Activated CD8-positive, alpha-beta memory T cell treated with anti-CD3 and anti-CD28 coated beads, Interleukin-2, amount 50 U/mL, for 1 hour (primary cell): ENCODE measurements around the gene ZNF526.
"Not testable (repeated sequence)": the region's sequence is repeated elsewhere in the genome, so short reads cannot be mapped to it uniquely, and the experiment has no call there.

Source experiments
- DNase-seq: peaks from one replicate; pipeline ENCODE4 v3.0.0-alpha.2; 2020; ENCODE audit errors: extremely low read depth

ZNF526 gene

GRCh38 chr19:42246922-42247639 lies 27.0 kb downstream of the ZNF526 start:
- no peak for DNase-seq

- DNase-seq, result no peak
Measured at GRCh38 chr19:42247640-42248199, 27.6 kb downstream of the ZNF526 start.

DNA sequence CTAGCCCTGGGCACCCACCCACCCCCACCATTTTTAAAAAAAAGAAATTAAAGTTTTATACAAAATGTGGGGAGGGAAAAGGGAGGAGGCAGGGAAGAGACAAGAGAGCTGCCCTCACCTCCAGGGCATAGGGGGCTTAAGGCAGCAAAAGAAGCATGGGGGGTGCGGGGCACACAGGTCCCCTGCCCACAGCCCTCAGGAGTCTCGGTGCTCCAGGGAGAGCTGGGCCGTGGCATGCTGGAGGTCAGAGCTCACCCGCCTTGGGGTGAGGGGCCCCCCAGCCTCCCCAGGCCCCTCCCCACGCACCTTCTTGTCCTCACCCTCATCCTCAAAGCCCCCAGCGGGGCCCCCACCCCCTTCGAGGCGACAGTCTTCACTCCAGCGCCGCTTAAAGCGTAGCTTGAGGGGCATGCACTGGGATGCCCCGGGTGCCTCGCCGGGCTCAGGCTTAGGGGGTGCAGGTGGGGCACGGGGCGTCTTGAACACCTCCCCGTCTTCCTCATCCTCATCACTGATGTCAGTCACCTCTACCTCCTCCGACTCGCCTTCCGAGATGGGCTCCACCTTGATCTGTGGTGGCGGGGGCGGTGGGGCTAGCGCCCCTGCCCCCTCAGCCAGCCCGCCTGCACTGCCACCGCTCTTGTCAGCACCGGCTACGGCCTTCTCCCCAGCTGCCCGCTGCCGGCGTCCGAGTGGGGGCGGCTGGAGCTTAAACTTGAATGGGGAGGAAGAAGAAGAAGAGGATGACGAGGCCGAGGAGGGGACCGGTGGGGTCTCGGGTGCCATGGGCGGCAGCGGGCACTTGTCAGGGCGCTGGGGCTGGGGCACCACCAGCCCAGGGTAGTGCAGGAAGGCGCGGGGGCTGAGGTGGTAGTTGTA lies 28.4 kb downstream of the ZNF526 start:
- DNase-seq, result no peak

DNA sequence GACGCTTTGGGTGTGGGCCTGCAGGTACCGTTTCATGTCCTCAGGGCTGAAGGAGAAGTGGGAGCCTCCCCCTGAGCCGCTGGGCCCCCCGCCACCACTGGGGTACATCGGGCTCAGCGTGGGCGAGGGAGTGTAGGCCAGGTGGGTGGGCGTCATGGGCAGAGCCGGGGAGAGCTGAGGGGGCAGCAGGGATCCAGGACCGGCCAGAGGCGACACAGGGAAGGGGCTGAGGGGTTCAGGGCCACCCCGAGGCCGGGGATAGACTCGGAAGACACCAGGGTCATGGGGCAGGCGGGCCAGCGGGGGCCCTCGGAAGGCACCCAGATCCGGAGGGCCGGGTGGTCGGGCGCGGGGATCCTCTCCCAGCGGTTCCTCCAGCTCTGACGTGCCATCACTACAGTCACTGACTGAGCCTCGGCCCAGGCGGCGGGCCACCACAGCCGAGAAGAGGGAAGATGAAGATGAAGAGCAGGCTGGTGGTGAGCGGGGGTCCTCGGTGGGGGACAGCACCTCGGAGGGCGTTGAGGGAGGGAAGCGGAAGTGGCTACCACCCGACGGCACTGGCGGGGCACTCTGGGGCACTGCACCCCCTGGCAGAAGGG lies 29.1 kb downstream of the ZNF526 start:
- DNase-seq, result no peak

DNA sequence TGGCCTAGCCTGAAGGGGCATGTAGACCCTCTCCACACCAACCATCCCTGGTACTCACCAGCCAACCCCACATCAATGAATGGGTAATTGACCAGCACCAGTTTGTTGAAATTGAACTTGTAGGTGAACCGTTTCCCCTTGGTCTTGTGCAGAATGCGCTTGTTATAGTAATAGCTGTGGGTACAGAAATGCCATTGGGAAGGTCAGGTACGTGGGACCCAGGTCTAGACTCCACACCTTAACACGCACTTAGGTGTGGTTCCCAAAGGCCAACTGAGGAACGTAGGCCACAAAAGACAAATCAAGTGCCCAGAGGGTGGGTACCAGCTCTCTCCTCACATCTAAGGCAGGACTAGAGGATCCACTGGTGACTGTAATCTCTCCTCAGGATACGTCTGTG lies 29.7 kb downstream of the ZNF526 start:
- DNase-seq, result no peak

DNA sequence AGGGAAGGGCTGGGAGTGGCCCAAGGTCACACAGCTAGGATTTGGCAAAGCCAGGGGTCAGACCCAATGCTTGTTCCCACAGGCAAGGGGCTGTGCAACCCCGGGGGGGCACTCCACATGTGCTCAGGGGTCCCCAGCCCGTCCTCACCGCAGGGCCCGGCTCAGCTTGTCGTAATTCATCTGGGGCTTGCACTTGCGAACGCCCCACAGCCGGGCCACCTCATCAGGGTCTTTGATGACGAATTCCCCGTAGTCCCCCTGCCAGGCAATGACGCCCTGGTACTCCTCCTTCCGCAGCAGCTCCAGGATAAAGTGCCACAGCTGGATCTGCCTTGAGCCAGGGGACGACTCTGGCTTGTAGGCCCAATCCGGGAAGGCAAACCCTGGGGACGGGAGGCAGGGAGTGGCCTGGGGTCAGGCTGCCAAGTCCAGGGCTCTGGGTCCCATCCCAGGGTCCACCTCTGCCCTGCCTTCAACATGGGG lies 30.1 kb downstream of the ZNF526 start:
- no peak for DNase-seq

DNA sequence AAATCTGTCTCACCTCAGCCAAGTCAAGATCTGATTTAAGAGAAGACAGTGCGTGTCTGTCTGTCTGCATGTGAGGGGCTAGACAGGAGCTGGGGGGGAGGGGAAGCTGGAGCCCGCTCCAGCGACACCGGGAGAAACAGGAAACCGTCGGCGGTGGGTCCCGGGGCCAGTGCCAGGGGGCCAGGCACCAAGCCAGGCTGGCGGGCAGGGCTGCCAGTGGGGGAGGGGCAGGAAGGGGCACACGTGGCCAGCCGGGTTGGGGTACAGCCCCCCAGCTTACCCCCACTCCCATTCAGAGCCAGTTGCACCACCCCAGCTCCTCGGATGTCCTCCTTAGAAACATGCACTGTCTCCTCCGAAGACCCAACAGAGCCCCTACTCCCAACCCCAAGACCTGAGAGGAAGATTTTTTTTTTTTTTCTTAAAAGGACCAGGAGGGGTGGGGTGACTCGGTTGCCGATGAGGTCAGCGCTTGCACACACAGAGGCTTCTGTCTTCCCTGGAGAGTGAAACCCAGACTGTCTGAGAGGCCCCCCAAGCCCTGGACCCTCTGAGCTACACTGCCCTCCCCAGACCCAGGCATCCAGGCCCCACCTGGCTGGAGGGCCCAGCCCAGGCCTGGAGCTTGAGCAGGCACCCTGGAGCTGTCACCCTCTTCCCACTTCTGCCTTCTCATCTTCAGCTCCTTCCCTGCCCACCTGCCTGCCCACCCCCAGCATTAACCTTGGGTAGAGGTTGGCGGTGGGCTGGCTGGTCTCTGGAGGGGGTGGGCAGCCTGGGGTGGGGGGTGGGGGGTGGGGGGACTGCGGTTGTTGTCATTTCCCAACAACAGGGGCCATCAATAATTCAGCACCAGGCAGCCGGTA lies 30.8 kb downstream of the ZNF526 start:
- DNase-seq, result no peak

GRCh38 chr19:42251572-42252358 lies 31.7 kb downstream of the ZNF526 start:
- no peak for DNase-seq

DNA sequence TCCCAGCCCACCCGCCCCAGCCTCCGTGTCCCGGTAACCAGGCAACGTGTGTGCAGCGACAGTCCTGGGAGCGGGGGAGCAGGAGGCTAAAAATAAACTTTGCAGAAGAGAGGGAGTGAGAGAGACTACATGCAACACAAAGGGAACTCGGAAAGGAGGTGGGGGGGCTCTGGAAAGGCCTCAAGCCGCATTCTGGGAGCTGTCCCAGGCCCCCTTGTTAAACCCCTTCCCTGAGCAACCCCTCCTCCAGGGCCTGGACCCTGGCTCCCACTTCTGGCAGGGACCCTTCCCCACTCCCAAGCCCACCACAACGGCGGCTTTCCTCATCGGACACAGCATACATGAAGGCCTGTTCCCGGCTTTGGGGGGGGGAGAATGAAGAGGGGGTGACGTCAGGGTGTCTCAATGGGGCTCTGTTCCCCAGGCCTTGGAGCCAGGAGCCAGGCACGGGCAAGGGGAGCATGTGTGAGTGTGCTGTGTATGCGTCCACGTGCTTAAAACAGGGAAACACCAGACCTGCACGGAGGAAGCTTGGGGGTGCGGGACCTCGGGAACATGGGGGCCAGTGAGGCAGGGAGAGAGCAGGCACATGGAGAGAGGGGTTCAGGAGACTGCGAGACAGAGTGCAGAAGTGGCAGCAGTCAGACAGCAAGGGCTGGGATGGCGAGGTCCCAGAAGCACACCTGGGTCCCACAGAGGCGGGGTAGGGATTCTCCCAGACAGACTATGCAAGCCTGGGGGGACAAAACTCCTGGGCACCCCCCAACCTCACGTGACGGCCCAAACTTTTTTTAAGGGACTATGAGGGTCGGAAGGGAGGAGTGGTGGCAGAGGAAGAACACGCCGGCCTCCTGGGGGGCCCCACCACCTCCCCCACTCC lies 32.5 kb downstream of the ZNF526 start:
- DNase-seq, result no peak

GRCh38 chr19:42253245-42254088 lies 33.4 kb downstream of the ZNF526 start:
- DNase-seq, result no peak

DNA sequence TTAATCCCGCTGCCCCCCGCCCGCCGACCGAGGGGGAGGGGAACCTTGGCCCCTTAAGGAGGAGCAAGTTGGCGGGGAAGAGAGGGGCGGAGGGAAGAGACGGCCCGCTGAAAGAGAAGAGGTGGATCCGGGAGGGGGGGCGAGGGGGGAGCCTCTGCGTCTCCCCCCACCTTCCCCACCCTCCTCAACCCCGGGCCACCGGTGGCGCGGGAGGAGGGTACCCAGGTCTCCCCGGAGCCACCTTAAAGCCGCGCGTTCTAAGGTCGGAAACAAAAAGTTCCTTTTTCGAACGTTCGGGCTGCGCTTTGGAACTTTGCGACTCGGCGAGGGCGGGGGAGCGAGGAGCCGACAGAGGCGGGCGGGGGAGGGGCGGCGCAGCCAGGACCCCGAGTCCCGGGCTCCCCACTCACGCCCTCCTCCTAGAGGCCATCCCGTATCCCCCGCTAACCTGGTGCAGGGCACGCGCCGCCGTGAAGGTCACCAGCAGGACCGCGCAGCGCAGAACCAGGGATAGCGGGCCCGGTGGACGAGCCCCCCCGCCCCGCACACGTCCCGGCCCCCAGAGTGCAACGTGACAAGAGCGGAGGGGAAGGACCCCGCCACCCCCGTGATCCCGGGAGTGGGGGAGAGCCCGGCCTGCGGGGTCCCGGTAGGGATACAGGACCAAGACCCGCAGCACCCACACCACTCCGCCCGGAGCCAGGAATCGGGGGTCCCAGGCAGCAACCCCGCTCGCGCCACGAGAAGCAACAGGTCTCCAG lies 34.2 kb downstream of the ZNF526 start:
- peak; percentile 34 for DNase-seq

DNA sequence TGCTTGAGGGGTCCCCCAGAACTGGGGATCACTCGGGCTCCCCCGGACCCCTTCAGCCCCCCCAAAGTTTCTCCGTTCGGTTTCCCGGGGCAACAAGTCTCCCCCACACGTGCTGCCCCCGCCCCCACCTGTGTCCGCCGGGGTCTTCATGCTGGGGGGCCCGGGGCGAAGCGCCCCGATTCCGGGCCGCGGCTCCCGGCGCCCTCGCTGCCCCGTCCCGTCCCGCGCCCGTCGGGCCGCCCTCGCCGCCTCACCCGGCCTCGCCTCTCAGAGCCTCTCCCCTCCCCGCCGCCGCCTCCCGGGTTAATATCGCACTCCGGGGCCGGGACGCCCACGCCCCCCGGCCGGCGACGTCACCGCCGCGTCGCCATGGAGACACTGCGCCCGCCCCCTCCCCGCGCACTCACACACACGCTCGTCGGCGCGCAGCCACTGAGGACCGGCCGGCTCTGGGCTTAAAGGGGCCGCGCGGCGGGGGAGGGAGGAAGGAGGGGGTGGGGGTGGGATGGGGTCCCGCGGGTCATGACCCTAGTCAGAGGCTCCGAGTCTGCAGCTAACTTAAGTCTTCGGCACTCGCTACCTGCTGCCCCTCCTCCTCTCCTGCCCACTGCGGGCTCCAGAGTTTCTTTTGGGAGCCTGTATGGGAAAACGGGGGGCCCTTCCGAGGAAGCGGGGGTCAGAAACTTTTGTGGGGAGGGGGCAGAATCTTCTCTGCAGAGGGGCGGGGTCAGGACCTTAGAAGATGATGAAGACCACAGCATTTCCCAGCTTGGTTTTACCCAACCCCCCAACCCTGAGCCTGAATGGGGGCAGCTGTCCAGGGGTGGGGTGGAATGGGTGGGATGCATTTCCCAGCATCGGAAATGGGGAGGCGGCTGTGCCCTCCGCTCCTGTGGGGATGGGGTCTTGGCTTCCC lies 35.0 kb downstream of the ZNF526 start, which contains the start of gene ERF:
Gene ERF, minus strand, starts transcription at position 279 of the 916 bp plus-strand sequence. Its CDS starts 129 bp downstream, at position 150.
- DNase-seq, result peak; percentile 79

GRCh38 chr19:42255766-42256745 lies 35.9 kb downstream of the ZNF526 start:
- no peak for DNase-seq

GRCh38 chr19:42257842-42258241 lies 37.7 kb downstream of the ZNF526 start:
- DNase-seq, result not testable (repeated sequence)

DNA sequence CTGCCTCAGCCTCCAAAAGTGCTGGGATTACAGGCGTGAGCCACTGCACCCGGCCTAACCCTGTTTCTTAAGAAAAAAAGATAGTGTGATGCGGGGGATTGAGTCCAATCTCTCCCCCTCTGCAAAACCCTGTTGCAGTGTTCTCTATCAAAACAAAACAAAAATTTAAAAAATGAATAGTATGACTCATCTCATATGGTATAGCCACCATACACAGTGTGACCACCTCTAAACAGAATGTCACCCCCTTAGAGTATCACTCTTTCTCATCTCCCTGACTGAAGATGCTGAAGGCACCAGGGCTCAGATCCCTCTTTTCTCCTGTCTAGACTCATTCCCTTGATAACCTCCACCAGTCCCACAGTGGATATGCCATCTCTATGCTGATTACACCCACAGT lies 41.7 kb downstream of the ZNF526 start:
- no peak for DNase-seq
